NCI-H187 treated with DMSO at 0.1 percent for 48 hours (cell line): ENCODE data around the gene EEF1AKMT1.
"Not testable (repeated sequence)": the region's sequence is repeated elsewhere in the genome, so short reads cannot be mapped to it uniquely, and the experiment has no call there.

Experiments used
- DNase-seq: peaks from one replicate; lab custom pipeline; 2025; lab: John Stamatoyannopoulos, UW

EEF1AKMT1 gene

DNA sequence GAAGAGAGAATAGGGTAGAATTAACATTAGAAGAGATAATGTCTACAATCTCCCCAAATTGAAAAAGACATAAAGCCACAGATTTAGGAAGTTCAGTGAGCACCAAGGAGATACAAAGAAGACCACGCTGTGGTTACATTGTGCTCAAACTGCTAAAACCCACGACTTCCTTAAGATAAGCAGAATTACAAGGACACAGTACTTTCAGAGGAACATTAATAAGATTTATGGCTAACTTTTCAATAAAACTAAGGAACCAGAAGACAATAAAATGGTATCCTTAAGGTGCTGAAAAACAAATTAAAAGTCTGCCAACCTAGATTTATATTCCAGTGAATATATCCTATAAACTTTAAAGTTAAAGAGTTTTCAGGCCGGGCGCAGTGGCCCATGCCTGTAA, 77.7 kb downstream of the EEF1AKMT1 start:
- no peak for DNase-seq

DNA sequence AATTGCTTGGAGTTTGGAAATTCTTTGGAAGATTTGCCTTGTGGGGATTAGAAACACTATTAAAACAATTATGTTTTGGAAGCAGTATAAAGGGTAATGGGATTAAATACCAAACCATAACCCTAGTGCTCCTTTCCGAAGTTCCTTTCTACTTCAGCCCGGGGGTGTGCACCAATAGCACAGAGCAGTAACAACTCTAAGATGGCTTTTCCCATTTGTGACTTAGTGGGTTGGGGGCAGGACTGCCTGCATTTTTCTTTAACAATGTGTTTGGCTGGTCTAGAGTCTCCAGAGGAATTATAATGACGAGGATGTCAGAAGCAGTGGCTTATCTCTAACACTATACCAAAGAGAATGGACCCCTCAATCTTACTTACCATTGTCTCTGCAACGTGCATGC, 82.1 kb downstream of the EEF1AKMT1 start:
- no peak for DNase-seq

DNA sequence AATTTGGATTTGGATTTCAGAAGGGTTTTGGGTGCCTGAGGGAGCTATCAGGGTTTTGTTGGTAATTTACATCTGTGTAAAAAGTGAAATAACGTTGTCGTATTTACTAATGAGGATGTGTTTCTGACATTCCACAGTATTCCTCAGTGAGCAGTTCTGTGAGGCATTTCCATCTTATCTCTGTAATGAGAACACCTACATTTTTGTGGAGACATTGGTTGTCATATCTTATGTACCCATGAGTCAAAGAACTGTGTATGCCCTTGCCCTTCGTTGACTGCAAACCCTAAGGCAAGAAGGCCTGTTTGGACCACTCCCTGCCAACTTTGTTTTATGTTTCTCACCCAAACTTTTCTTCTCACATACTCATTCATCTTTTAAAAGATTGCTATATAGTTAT, 84.5 kb downstream of the EEF1AKMT1 start:
- no peak for DNase-seq

DNA sequence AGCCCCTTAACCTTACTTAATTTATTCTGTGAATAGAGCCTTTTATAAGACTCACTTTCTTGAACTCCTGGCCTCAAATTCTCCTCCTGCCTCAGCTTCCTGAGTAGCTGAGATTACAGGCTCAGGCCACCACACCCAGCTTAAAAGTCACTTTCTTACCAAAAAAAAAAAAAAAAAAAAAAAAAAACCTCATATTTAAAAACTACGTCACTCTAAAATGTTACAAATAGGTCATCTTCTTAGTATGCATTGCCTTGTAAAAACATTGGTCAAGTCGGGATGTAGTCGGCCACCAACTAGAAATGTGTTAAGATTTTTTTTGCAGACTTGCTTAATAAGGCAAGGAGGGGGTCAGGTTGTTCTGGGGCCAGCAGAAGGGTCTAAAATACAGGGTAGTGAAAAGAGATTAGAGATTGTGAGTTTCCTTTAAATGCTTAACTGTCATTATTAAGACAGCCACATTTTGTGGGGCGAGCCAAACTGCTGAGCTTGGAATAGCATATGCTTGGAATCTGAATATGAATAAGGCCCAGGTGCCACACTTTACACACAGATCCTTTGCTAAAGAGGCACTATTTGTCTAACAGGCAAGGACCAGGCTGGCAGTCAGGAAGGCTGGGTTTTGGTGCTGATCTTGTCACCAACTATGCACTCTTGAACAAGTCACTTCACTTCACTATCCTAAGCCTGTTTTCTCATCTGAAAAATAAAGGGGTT, 86.7 kb downstream of the EEF1AKMT1 start:
- no peak for DNase-seq

DNA sequence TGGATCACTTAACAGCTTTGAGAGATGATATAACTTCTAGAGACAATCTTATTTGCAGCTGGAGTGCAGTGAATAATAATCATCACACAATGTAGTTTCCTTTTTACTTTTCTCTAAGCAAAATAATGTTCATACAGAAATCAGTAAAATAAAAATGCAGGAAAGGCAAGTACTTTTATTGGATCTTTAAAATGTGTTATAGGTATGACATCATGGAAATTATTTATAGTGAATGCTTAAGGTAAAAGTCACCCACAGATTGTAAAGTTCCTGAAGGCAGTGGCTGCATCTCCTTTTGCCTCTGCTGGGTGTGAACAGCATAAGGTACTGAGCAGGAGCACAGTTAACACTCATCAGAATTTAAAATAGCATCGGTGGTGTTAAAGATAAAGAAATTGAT, 87.6 kb downstream of the EEF1AKMT1 start:
- no peak for DNase-seq

DNA sequence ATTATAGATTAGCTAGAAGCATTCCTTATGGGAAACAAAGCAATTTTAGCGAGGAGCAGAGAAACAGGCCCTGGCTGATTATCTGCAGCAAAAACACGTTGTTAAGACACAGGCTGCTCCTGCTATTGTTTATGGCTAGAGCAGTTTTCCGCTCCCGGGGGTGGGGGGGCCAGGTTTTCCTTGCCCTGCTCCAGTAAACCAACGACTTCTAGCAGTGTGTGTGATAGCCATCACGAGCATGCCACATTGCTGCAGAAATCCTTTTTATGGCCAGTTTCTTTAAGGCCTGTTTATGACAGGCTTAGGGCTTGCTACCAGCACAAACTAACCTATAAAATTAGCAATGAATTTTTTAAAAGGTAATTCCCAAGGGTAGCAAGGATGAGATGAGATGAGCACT, 88.7 kb downstream of the EEF1AKMT1 start:
- DNase-seq: no peak

DNA sequence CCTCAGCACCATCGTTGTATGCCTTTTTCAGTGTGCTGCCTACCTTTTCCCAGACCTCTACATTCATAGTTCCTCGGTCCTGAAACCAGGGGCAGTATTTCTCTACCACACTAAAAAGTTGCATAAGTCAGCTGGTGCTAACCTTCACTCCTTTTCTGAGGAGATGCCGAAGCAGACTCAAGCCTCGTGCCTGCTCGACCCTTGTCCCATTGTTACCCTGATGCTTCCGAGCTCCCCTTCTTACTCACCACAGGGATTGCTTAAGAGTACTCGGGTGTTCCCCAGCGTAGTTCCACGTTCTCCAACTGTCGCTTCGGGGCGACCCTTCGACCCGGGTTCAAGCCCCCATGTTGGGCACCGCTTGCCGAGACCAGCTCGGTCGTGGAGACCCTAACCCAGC, 89.2 kb downstream of the EEF1AKMT1 start:
- DNase-seq: no peak

DNA sequence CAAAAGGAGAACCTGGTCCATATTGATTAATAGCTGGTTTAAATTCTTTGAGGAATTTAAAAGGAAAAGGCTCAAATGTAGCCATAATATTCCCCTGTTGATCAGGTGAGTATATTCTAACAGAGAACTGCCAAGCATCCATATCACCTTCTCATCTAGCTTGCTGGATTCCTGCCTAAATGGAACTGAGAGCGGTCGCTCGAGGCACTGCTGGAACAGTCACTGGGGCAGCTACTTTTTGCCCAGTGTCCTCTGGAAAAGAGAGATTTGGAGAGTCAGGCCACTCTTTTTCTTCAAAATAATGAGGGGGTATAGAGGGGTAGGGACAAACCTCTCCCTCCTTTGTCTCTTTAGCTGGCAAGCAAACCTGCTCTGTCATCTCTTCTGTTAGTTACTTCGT, 89.7 kb downstream of the EEF1AKMT1 start:
- DNase-seq: no peak

DNA sequence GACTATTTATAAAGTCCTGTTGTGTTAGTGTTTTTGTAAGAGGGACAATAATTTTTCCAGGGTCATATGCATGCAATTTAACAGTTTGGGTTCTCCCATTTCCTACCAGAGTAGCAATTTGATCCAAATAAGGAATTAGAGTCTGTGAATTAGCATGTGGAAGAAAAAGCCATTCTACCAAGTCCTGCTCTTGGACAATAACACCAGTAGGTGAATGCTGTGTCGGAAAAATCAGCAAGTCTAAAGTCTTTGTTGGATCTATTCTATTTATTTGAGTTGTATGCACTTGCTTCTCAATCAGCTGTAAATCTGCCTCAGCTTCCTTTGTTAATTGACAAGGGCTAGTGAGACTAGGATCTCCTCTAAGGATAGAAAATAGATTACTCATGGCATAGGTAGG, 91.7 kb downstream of the EEF1AKMT1 start:
- no peak for DNase-seq

DNA sequence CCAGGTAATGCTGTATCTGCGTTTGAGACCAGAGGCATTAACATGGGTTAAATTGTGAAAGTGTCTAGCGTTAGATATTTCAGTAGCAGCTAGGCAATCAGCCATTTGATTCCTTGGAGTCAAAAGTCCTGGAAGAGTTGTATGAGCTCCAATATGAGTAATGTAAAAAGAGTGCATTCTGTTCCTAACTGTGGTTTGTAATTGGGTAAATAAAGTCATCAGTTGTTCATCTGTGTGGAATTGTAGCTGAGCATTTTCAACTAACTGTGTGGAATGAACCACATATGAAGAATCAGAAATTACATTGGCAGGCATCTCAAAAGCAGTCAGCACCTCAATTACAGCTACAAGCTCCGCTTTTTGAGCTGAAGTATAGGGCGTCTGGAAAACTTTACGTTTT, 92.3 kb downstream of the EEF1AKMT1 start:
- DNase-seq: not testable (repeated sequence)

DNA sequence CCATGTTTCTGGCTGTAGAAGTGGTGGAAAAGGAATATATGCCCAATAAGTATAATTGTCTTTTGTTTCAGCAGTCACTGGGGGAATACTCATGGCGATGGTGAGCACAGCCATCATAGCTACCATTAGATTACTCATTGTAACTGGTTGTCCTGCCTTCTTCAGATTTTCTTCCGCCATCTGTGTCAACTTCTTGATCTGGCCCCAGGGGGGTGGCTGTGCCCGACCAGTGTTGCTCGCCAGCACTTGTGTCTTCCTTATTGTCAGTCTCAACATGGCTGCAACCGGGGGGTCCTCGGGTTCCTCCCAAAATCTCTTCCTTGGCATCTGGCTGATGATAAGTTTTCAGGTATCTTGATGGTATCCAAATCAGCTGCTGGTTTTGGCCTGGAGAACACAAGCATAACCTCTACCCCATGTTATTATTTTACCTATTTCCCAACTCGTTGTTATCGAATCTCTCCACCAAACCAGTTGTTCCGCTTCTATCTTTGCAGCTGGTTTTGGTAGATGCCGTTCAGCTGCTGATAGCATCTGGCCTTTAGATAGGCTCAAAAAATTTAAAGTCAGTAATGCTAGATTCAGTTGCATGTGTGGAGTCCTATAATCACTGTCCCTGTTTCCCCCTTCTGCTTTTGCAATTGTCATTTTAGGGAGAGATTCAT, 93.2 kb downstream of the EEF1AKMT1 start:
- no peak for DNase-seq

DNA sequence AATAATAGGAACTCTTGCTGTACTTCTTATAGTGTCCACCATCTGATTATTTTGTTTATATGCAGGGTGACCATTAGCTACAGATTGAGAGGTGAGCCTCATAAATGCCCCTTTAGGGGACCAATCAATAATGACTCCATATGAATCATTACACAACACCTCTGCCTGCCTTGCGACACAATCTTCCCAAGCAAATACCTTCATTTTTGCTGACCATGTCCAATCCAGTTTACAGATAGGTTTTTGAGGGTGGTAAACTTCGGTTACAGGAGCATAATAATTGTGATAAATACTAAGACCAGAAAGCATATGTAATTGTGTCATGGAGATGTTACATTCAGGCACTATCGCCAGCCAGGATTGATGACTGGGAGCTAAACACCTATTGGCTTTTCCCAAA, 93.9 kb downstream of the EEF1AKMT1 start:
- no peak for DNase-seq
